GM18505 (cell line): ENCODE measurements around the gene ERICH3.

ENCODE experiments used
- ATAC-seq: cut with Tn5 transposase; IDR thresholded peaks from one replicate; pipeline ENCODE4 v1.9.1; 2021; ENCODE audit not compliant: unreplicated experiment
- POLR2A ChIP-seq: IDR thresholded peaks from 4 replicates; pipeline ENCODE4 v1.6.1; 2011; ENCODE audit warnings: borderline replicate concordance; ENCODE audit not compliant: insufficient read depth, insufficient read length; ENCODE audit errors: extremely low read depth

The ERICH3 gene, protein sequence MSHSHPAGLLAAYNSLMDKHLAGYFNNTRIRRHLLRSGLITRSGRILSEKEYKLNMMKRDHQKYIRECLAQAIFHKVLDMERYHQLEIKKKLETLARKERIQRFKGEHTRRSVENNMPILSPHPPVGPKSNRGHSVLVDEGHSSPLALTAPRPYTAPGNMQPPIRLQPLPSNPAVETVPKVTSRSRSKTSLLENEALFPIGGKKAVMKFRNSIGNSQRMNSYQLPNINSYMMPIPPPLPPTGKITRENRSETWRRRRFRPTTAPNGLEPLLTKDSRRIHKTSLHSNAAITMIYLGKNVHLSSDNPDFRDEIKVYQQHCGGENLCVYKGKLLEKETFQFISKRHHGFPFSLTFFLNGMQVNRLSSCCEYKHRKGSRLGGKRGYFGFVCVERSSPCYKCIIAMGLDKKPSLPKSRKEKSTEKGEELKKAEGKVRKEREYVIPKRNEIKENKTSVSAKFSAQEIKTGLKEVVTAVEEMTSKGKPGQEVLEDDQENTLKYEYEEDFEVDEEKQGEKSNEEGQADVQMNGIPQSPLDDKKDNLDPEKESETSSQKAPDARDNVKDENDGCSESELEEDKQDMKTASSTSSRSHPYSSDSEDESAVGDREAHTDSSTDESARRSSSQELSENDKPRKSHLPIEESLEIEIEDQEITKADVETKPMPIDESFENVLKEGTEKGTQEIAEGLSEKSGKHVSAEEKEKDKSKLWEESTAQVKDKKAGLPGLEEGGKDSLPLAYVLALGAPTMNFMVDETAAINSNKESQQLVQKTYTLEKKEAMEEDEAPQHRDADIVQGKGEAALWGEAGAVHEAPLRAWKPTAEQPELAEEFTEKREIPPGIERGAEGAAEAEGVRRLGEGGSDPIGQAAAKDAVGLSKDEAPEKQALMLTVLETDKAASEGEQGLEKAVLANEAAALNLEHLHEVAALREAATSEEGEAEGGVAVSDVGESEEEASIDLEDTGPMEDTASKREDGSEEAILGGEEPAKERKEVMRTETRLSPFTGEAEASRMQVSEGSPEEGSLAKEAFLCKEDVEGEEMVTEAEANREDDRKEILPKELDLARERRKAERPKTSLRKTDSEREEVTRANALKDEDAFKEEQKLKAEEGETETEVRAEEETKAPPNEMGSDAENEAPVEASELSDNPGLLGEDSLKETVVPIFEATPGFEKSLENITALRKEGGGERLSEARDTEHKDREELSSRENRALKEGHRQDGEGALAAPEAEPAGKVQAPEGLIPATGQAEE (N-terminal part only)

DNA sequence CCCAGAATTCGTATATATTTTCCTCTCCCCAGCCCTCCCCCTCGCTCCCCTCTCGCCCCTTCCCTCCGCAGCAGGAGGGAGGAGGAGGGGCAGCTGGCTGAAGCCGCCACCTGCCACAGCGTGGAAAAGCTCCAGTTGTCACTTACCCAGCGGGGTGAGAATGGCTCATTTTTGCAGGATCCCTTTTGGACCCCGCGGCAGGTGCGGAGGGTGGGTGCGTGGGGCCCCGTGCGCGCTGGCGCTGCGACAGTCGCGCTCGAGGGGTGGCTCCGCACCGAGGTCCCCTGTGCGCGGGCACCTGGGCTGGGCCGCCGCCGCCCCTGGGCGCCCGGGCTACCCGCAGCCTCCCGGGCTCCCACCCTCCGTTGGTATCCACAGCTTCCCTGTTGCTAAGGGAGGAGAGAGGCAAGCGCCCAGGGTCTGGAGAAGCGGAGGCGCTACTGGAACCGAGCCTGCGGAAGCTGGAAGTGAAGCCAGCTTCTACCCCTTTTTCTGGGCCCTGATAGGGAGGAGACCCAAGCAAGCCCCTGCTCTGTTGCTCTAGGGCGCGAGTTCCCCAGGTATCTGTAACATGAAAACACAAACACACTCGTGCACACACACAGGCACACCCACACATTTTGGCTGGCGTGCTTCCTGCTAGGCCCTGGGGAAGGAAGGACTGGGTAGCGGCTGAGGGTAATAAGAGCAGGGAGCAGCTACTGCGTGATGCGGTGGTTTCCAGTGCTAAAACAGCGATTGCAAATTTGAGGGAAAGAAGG lies at the start of gene ERICH3:
Gene ERICH3 (minus strand): TSS at position 442 of the 761 bp plus-strand sequence. CDS start 273 bp downstream, at position 169.
- peak; percentile 48 for ATAC-seq

DNA sequence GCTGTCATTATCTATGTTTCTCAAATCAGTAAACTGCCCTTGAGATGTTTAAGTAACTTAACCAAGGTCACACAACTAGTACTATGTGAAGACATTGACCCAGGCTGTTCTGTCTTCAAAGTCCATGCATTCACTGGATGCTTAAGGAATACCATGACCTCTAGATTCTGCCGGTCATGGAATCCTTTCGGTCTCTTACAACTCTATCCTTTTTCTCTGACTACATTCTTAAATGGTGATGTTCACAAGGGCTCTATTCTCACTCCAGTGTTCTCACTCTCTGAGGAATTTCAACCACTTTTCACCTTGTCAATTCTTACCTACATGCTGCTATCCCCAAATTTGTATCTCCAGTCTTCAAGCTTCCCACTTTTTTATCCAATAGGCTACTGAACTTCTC lies 44.0 kb upstream of the ERICH3 start:
- no peak for ATAC-seq
- no peak for TF ChIP-seq POLR2A

More for the DNA sequence above, at the start of gene ERICH3:
- TF ChIP-seq POLR2A: no peak

DNA sequence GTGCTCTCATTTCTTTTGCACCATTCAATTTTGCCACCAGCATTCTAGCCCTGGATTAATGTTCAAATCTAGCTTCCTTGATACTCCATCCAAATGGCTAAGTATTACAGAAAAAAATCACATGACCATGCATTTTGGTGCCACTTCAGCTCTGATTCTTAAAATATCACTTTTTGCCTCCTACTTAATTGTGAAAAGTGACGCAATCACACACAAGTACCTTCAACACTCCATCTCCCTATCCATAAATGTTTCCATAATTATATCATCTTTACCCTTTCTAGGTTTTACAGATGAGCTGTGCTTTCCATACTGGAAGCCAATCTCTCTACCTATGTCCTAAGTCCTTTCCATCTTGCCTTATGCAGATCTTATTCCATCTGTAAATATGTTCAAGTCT lies 43.2 kb upstream of the ERICH3 start:
- ATAC-seq: no peak
- TF ChIP-seq POLR2A: no peak

DNA sequence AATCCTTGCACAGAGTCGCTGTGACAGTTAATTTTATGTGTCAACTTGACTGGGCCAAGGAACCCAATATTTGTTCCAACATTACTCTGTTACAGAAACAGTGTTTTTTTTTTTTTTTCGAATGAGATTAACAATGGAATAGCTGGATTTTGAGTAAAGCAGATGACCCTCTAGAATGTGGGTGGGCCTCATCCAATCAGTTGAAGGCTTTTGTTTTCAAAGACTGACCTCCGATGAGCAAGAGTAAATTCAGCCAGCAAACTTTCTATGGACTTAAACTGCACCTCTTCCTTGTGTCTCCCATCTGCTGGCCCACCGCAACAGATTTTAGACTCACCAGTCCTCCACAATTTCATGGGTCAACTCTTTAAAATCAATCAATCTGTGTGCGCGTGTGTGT lies 42.2 kb upstream of the ERICH3 start:
- TF ChIP-seq POLR2A: no peak
- ATAC-seq: no peak

DNA sequence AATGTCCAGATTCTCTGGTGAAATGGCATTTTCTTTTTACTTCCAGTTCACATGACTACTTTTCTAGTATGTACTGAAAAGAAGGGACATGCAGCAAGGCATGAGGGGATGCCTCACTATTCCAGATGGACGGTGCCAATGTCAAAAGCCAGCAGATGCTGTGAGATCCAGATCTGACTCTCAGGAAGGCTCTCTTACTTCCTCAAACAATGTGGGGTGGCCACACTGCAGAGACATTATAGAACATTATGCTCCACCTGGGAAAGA lies 41.6 kb upstream of the ERICH3 start:
- TF ChIP-seq POLR2A: no peak

DNA sequence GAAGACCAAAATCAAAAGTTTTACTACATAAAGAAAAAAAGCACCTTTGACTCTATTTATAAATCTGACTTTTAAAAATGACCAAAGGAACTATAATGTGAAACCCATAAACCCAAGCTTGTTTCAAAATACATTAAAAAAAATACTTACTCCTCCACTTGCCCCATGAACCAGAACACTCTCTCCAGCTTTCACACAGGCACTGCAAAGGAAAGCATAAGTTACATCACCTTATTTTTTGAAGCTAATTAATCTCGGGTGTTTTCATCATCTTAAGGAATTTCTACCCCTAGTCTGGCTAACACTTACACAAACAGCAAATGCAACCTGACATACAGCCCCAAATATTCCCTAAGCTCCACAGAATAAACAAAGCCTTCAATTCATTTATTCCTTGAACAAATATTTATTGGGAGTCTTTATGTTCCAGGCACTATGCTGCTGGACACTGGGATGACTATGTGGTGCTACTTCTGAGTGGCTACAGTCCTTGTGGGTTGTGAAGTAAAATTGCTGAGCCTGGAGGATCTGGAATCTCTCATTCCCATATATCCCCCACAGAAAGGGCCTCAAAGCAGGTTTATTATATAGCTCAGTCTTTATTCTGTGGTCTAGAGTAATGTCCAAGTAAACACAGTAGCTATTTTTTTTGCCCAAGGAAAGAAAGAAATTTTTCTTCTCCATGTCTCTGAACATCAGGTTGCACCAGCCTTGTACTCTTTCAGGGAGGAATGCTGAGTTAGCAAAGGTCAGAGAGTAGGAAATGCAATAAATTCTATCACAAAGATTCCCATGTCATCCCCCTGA lies 41.0 kb upstream of the ERICH3 start:
- no peak for TF ChIP-seq POLR2A
- peak; percentile 56 for ATAC-seq

More for the DNA sequence above, 41.6 kb upstream of the ERICH3 start:
- ATAC-seq: no peak

DNA sequence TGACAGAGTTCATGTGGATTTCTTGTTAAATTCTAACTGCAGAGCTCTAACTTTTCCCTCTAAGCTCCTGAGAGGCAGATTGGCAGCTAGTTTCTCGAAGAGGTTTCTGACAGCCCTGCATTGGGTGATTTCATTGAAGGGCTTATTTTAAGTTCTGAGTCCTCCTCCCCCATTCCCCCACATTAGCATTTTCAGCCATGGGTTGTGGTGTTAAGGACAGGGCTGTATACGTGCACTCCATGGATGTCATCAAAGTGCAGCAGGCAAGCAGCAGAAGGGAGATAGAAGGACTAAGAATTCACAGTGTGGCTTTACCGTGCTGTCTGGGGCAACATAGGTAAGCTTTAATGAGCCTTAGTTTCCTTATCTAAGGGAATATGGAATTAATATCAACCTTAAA lies 40.3 kb upstream of the ERICH3 start:
- TF ChIP-seq POLR2A: no peak
- ATAC-seq: no peak

DNA sequence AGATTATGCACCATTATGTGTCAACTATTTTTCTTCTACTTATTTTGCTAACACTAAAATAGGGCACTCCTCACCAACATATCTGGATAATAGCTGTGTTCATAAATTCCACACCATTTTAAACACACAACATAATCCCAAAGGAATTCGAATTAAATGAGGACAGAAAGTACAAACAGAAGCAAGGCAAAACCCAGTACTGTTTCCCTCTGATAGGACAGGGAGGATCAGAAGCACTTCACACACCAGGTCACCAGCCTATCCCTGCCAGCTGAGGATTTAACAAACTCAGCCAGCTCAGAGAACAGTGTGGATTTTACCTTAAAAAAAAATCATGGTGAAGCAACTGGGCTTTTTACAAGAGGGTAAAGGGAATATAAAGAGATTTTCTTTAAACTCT lies 39.3 kb upstream of the ERICH3 start:
- no peak for ATAC-seq
- TF ChIP-seq POLR2A: no peak

DNA sequence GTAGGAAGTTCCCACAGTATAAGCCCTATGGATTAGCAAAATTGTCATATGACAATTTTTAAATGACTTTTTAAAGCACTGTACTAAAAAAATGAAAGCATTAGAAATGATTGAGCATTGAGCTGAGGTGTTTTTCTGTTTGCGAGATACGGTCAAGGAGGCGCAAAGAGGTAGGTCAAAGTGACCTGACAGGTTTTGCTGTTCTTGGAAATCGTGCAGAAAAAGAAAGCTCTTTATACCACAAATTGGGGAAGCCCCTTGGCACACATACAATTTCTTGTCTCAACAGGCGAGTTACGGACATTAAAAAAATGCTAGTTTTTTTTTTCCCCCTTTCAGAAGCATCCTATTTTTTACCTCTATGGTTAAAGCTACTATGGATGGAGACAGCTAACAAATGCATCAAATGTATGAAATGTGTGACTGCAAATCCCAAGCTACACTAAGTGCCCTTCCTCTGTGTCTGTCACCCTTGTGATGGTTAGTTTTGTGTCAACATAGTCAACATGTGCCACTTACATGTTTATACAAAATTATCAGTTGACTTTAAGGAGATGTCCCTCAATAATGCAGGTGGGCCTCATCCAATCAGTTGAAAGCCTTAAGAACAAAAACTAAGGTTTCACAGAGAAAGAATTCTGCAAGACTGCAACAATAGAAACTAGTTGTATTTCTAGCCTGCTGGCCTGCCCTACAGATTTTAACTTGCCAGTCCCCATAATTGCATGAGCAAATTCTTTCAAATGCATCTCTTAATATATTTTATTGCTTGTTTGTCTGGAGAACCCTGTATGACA lies 30.0 kb upstream of the ERICH3 start:
- no peak for ATAC-seq
- TF ChIP-seq POLR2A: no peak

DNA sequence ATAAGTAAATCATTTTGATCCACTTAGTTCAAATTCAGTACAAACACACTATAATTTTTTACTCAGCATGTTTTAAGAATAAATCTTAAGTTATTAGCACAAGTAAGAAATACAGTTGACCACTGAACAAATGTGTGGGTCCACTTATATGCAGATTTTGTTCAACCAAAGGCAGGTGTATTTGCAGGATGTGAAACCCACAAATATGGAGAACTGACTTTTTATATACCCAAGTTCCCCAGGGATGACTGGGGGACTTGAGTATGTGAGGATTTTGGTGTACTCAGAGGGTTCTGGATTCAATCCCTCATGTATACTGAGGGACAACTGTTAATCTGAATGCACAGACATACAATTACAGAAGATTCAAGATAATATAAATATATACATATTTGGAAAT lies 25.7 kb upstream of the ERICH3 start:
- no peak for ATAC-seq
- TF ChIP-seq POLR2A: no peak

DNA sequence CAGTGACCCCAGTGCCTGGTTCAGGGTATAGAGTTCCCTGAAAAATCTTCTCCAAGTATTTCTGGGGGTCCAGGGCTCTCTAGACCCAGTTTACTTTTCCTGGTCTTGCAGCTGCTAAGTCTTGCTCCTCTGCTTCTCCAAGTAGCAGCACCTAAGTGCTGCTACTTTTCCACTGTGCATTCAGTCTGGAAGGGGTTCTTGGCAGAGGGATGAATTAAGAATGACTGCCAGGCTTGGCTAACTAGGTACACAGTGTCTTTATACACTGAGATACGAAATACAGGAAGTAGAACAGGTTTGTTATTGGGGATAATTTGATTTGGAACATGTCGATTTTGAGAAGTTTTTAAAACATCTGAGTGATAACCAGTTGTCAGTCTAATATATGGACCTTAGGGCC lies 24.2 kb upstream of the ERICH3 start:
- TF ChIP-seq POLR2A: no peak
- ATAC-seq: no peak
